NCI-H526 (cell line): ENCODE data around the gene CERS6.

Source experiments
- DNase-seq, 2 experiments: peaks; one replicate each; lab custom pipeline; 2025; lab: John Stamatoyannopoulos, UW

CERS6 gene

DNA sequence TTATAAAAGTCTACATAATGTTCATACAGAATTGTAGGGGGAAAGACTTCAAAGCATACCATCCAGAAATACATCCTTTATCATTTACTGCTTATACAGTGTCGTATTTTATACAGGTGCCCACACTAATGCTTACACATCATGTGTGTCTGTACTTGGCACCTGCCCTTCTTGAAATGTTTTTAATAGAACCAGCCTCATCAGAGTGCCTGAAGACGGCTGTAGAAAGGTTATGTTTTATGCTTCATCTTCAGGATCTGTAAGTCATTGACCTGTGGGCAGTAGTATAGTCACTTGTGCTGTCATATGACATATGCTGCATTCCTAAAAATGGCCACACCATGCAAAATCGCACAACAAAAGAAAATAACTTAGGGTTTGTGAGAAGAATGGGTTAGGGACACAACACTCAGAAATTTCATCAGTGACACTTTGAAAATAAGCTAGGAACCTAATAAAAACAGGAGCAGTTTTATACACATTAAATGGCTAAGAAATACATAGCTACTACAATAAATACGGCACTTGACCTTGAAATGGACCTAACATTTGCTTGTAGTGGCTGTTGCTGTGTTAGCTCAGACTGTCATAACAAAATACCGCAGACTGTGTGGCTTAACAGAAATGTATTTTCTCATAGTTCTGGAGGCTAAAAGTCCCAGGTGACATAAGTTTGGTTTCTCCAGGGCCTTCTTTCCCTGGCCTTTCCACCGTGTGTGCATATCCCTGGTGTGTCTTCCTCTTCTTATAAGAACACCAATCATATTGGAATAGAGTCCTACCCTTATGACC, 112.6 kb downstream of the CERS6 start:
- no peak for DNase-seq

DNA sequence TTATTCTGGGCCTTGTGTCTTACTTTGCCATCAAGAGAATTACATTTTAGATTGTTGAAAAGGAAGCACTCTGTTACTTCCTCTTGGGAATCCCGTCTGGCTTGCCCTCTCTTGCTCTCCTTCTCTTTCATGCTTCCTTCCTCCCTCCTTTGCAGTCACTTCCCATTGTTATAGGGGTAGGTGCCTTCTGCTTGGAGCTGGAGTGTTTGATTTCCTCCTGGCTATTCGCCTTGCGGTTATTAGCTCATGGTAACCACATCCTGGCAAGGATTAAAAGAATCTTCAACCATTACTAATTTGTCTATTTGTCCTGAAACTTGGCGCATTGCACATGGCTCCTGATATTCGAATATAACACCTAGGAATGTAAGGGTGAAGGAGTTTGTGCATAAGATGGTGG, 115.0 kb downstream of the CERS6 start:
- DNase-seq: no peak

DNA sequence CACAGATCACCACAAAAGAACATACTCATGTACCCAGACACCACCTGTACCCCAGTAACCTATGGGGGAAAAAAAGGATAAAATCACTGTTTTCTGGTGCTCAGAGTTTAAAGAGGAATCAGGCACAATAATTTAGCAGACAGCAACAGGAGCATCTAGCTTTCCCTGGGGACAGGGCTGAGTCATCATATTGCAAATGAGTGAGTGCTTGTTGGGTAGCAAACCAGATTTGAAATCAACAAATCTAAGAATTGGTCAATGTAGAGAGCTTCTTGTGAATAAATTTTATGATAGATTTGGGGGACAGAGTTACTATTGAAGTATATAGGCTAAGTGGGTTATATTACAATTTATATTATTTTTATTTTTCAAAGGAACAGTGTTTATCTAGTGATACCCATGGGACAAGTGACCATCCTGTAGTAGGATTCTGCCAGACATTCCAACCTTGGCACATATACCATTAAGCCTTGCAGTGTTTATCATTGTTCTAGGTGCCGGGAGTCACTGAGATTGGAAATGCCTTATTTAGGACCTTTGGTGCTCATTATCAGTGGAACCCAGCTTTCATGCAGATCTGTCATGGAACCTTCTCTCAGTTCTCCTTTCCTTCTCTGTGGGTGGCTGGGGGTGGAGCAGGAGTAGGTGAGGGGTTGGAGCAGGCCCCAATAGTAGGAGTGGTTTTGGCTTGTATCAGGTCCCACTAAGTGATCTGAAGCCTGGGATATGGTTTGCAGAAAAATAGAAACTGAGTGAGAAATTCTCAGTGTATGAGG, 117.2 kb downstream of the CERS6 start:
- DNase-seq: no peak

DNA sequence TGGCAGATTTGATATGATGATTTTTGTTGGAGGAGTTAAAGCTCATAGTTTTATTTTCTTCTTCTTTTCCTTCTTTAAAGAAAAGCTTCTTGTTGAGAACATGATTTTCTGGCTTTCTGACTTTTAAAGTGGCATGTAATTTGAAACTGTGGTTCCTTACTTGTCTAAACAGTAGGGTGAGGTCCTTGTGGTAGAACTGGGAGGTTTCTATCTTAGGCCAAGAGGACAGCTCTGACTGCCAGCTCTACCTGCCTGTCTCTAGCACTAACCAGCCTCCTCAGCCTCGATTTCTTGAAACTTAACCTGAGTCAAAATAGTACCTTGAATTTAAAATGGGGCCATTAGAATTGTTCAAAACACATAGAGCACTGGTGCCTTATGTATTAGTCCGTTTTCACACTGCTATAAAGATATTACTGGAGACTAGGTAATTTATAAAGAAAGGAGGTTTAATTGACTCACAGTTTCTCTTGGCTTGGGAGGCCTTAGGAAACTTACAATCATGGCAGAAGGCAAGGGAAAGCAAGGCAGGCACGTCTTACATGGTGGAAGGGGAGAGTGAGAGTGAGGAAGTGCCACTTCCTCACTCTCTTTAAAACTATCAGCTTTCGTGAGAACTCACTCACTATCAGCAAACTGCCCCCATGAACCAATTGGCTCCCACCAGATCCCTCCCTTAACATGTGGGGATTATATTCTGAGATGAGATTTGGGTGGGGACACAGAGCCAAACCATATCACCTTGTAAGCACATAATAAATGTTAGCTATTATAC, 119.0 kb downstream of the CERS6 start:
- peak in 1 of 2 experiments; percentile 13 for DNase-seq

DNA sequence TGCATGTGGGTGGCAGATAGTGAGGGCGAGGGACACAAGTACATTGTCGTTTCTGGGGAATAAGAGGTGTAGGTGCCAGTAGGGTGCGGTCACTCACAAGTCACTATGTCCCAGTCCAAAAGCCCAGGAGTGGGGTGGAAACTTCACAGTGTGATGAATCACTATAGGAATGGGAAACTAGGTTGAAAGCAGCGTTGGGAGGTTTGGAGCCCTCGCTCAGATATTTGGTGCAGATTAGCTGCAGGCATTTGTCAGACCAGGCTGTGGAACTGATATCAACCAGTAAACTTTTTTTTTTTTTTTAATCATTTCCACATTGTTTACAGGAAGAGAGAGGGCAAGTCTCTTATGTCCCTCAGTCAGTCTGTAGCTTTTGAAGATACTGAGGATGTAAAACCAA, 121.8 kb downstream of the CERS6 start:
- DNase-seq: no peak

DNA sequence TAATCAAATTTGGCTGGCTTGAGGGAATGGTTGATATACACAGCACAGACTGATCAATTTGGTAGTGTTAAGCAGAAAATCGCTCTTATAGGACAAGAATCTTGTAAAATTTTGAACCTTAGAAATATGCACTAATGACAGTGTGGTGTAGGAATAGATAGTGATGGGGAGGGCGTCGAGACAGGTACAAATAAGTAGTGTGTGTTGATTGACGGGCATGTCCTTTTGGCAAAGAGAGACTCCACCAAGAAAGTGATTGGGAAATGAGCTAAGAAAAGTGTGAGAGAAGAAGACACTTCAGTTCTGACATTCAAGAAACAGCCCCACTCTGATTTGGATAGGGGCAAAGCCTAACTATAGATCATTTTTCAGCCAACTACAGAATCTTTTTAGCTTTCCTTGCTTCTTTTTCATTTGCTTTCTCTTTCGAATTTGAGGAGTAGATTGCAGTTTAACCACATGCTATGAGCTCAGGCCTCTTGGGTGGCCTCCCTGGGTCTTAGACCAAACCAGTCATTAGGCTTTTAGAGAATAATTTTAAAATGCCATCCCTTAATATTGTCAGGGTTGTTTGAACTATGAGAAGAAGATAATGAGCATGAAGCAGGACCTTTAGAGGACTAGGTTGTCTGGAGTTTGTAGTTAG, 127.1 kb downstream of the CERS6 start:
- DNase-seq: no peak

DNA sequence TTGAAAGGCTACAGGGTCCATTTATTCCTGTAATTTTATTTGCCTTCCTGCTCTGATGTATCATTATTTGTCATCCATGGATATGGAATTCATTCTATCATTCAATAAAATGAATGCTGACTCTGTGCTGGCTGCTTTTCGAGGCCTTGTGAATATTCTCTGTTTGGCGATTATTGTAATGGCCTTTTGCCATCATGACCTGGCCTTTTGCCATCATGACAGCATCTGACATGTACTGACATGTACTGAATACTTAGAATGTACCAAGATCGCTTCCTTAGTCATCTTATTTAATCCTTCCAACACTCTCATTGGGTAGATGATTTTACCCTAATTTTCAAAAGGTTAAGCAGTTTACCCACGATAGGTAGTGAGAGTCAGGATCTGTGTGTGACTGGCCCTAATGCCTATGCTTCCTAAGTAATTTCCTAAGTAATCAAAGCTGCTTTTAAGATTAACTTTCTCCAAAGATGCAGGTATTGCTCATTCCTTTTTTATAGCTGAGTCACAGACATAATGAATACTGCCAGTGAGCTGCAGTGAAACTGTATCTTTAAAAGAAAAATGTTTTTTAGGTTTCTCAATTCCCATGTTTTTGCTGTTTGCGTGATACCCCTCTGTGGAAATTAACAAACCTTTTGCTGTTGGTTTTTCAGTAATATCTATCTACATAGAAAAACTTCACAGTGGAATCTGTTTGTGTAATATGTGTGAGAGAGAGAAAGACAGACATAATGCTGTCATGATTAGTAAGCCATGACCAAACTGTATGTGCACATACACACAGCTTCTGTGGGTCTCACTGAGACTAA, 127.8 kb downstream of the CERS6 start:
- DNase-seq: no peak

DNA sequence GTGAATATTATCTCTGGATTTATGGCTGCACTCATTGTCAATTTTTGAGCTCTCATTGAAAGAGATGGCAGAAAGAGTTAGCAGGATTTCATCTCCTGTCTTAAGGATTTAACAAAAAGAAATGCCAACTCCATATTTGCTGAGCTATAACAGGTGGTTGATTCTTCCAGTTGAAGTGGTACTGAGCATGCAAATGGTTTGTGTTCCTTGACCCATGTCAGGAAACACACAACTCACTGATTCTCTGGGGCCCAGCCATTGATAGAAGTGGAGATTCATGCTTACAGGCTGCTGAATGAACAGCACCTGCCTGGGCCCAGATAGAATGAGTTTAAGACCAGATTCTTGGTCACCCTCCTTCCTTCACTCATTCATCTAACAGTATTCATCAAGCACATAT, 128.8 kb downstream of the CERS6 start:
- peak; percentile 14 to 51 for DNase-seq

DNA sequence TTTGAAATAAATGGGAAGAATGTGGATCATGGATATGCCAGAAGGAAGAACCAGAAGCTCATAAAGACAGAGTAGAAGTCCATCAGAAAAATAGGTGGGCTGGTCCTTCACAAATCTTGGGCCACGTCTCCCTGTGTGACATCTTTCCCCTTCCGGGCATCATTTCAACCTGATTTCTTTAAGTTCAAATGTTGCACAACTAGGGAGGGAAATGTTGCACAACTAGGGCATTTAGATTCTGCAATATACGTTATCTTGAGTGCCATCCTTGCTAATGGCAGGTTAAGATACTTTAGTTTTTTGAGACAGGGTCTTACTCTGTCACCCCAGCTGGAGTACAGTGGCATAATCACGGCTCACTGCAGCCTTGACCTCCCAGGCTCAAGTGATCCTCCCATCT, 129.6 kb downstream of the CERS6 start:
- DNase-seq: no peak

DNA sequence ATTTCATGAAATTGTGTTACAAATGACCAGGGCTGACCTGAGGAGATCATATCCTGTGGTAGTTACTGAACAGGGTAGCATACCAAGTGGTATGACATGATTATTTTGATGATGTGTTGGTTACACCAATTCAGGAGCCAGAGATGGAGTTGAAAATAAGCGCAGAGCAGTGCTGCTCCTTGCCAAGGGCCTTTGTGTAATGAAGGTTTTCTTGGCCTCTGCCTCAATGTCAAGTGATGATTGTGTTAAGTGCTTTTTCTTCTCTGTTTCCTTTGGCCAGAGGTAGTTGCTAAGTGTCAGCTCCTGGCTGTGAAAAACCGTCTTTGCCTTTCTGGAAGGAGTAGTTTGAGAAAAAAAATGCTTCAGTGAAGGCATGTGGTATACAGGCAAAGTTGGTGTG, 131.2 kb downstream of the CERS6 start:
- no peak for DNase-seq

DNA sequence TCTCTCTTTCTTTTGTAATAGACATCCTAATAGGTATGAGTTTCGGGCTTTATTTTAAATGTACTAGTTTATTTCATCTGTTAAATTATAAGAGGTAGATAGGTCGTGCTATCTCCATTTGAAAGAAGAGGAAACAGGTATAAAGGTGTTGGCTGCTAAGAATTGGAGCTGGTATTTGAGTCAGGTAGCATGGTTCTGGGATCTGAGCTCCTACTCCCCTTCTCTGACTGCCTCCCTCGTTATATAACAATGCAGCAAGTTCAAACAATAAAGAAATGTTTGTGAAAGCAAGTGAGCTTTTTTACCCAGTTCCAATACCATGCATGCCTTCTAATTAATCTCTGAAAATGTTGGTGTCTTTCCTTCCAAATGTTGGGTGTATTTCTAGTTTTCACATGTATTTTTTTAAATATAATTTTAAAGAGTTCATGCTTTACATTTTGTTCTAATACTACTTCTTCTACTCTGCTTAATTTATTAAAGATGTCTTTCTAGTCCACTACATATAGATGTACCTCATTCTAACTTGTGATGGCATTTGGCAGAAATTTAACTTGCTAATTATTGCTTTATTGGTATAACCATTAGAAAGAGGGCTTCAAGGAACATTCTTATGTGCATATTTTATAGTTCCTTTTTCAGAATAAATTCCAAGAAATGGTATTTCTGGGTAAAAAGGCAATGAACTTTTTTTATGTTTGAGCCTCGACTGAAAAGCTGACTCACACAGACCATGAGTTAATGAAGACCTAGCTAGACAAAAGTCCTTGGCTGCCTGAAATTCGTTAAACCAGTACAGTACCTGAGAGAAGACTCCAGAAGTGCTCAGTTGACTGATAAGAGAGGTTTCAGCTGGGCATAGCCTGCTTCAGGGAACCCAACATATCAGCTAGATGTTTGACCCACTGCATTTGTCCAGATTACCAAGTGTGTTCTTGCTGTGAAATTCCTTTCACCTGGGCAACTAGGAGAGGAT, 133.5 kb downstream of the CERS6 start:
- no peak for DNase-seq

DNA sequence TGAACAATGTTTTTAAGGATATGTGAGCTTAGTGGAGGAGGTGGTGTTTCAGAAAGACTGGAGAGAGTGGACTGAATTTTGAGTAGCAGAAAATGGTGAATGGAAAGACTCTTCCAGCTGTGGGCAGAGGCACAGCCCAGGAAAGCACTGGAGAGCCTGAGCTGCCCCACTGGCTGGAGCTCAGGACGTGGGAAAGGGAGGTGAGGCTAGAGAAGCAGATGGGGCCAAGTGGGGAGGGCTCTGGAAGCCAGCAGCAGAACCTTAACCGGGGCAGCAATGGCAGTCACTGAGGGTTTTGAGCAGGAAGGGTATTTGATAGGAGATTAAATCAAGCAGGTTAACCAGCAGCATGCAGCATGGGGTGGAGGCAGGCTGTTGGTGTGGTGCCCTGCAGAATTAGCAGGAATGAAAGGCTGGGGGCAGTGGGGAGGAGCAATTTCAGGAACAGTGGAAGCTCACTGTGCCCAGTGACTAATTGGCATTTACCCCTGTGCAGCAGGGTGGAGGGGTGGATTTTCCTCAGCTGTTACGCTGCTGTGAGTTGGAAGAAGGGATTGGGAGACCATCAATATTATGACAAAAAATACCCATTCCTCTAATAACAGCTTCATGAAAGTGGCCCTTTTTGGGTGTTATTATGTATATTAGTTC, 136.2 kb downstream of the CERS6 start:
- DNase-seq: no peak

DNA sequence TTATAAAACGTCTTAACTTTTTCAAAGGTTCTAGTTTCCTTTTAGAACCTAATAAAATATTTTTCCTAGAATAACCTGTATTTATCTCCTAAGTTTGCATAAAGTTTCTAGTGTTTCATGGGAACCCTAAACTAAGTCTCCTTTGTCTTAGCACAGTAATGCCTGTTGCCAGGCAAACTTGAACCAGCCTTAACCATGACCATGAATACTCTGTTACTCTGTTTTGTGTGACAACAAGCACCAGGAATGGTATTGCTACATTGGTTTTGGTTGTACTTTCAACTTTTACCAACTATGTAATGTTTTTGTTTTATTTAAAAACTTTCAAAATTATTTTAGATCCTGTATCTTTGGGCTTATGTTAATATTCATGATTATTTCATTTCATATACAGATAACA, 137.6 kb downstream of the CERS6 start:
- no peak for DNase-seq

DNA sequence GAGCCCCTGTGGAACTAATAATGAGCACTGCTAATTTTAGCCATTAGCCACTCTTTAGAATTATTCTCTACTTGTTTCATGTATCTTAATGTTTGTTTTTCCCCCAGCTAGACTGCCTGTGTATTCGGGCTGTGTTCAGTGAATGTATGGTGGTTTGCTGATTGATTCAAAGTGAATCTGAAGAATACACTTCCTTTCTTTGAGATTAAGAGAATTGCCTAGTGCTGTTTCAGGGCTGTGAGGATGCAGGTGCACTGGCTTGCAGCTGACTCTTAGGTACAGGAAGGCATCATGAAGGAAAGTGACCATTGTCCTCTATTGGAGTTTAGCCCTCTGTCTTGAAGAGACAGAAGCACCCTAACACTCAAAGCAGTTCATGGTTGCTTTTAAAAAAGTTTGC, 138.7 kb downstream of the CERS6 start:
- DNase-seq: no peak

DNA sequence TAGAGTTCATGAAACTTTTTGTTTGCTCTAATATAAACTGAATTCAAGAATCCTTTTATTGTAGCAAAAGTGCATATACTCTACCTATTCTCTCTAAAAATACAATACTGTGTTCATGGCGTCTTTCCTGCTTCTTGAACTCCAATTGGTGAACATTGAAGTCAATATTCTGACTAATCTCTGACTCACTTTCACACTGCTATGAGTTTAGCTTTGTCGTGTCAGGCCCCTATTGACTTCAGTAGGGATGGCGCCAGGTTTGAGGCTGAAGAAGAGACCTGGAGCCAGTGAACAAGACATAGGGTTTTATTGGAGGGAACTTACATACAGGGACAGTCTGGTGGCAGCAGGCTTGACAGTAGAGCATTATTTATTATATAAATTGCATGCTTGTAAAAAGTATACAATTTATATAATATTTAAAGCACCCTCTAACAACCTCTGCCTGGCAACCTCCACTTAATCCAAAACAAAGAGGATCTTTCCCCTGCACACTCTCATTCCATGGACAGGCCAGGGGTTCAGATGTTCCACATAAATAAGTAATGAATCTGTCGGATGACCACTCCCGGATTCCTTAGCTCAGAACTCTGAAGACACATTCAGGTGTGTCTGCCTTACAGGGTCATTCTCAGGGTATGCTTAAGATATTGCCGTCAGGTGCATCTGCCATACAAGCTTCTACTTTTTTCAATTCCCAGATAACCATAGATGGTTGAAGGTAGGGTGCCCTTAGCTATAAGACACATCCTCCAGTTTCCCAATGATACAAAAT, 141.0 kb downstream of the CERS6 start:
- DNase-seq: no peak

DNA sequence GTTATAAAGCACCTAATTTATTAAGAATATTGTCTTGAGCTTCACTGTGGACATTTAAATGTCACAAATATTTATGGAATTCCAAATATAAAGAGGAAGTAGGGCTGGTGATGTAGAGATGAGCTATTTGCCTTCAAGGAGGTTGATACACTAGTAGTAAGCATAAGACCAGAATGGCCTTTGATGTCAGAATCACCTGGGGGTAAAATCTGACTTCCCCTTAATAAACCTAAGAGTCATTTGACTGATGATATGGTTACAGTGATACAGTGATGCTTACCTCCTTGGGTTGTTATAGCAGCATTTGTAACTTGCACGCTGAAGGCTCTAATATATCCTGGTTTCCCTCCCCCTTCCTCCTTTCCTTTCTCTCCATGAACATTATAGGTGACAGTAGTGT, 143.7 kb downstream of the CERS6 start:
- no peak for DNase-seq

DNA sequence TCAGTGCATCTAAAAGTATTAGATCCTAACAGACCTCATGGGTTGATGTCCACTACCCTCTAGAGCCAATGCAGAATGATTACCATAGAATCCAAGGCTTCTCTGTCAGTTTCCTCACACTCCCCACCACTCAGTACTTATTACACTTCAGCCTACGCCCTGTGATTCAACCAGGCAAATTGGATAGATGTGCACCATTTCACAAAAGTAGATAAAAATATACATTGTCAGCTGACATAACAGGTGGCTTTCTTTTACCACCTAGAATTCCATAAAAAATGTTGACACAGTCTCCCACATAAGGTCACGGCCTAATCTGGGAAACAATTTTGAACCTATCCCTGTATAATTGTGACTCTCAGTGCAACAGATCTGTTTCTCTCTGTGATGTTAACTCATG, 144.9 kb downstream of the CERS6 start:
- no peak for DNase-seq

DNA sequence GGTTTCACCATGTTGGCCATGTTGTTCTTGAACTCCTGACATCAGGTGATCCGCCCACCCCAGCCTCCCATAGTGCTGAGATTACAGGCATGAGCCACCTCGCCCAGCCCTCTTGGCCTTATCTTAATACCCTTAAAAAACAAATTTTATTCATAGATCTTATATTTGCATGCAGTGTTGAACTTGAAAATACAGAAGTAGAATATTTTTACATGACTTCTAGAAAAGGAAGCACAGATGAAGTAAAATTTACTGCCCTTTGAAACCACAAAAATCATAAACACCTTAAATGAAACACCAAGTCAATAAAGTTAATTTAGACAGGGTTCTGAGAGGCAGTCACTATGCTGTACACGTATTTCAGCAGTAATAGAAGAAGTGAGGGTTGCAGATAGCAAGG, 145.7 kb downstream of the CERS6 start:
- DNase-seq: peak; percentile 74 to 76

DNA sequence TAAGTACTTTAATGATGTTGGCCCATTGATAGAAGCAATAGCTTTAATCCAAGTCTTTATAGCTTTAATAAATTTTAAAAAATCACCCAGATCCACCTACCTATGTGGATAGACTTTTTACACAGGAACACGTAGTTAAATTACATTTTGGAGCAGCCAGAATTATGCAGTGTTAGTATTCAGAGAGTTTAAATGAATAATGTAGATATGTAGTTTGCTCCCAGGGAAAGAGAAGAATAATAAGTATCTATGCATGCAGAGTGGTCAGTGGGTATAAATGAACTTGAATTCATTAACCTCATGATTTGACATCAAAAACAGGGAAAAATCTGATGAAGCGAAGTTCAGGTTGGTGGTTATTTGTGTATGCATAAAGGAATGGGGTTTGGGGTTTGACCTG, 146.3 kb downstream of the CERS6 start:
- no peak for DNase-seq
